Measurements from ENCODE around the gene VPS13D.

The VPS13D gene

GRCh38 chr1:12345350-12346217, 115.8 kb downstream of the VPS13D start:
- DNase-seq (ENCODE audit: low read depth) = no peak
- H3K4me3 ChIP-seq (ENCODE audit: low read length) = no peak overlapping the region
- no peak for TF ChIP-seq CTCF (IDR thresholded peaks at IDR 0.05; ENCODE audit: insufficient read depth, low read depth, low read length, missing control alignments)

- no peak overlapping the region for H3K4me3 ChIP-seq (ENCODE audit: low read length)
- DNase-seq (ENCODE audit: low read depth) = no peak
- no peak for TF ChIP-seq CTCF (IDR thresholded peaks at IDR 0.05; ENCODE audit: insufficient read depth, low read depth, low read length, missing control alignments)
These were observed 116.8 kb downstream of the VPS13D start for GRCh38 chr1:12346483-12347151.

- DNase-seq (ENCODE audit: low read depth) = no peak
- TF ChIP-seq CTCF (IDR thresholded peaks at IDR 0.05; ENCODE audit: insufficient read depth, low read depth, low read length, missing control alignments) = no peak
- H3K4me3 ChIP-seq (ENCODE audit: low read length) = no peak overlapping the region
These were observed 118.3 kb downstream of the VPS13D start for GRCh38 chr1:12348113-12348512.

GRCh38 chr1:12353981-12354380, 124.2 kb downstream of the VPS13D start:
- DNase-seq (ENCODE audit: low read depth) = no peak
- no peak overlapping the region for H3K4me3 ChIP-seq (ENCODE audit: low read length)
- no peak for TF ChIP-seq CTCF (IDR thresholded peaks at IDR 0.05; ENCODE audit: insufficient read depth, low read depth, low read length, missing control alignments)

- TF ChIP-seq CTCF (IDR thresholded peaks at IDR 0.05; ENCODE audit: insufficient read depth, low read depth, low read length, missing control alignments) = no peak
- H3K4me3 ChIP-seq (ENCODE audit: low read length) = no peak overlapping the region
- DNase-seq (ENCODE audit: low read depth) = no peak
These were observed 126.4 kb downstream of the VPS13D start for GRCh38 chr1:12356004-12356890.

- H3K4me3 ChIP-seq (ENCODE audit: low read length) = no peak overlapping the region
- no peak for DNase-seq (ENCODE audit: low read depth)
- TF ChIP-seq CTCF (IDR thresholded peaks at IDR 0.05; ENCODE audit: insufficient read depth, low read depth, low read length, missing control alignments) = no peak
These were observed 128.7 kb downstream of the VPS13D start for GRCh38 chr1:12358499-12358898.
